ENCODE results near the gene TRANK1. TPM values are rescaled to one million over a fixed set of nuclear protein-coding genes. Genes with fewer than 3 reads are reported as not detected.

The TRANK1 gene
- total RNA-seq, 4 donors from 2014 or later: 2.1 to 4.6 (median 2.4) TPM

DNA sequence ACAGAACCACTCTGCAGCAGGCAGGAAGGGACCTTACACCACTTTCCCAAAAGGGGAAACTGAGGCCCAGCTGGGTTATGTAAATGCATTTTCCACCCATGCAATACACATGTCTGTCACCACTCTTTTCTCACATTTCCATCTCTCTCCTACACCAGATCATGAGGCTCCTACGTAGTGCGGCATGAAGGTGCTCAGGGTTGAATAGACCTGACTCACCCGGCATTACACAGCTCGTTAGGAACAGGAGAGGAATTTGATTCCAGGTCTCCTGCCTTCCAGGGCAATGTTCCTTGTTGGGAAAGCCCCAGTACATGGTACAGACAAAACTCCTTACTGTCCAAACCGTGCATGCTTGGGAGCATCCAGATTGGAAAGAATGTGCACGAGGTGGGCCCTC lies 118.6 kb downstream of the TRANK1 start:
- no peaks in the 10 kb centered on the region for H3K36me3 ChIP-seq
- ATAC-seq (no peak), DNase-seq (no peak)
- no peaks in the 10 kb centered on the region for H3K27me3 ChIP-seq
- intact Hi-C loops (cut with DNase I; ENCODE audit: low total_unique reads) (no loop called here), in situ Hi-C loops (cut with MboI; ENCODE audit: low sequenced_read_pairs in 4 of 4) (no loop called here)
- H3K4me1 ChIP-seq: no peaks in the 10 kb centered on the region
- no peak overlapping the region for H3K27ac ChIP-seq
- TF ChIP-seq CTCF (IDR thresholded peaks at IDR 0.05 in 4 of 5, conservative IDR thresholded peaks at IDR 0.05 in 1 of 5): no peak
- TF ChIP-seq POLR2A (IDR thresholded peaks at IDR 0.05): no peak
- no peaks in the 10 kb centered on the region for H3K9me3 ChIP-seq
- no peak overlapping the region for H3K4me3 ChIP-seq

GRCh38 chr3:36824443-36824842 lies 120.4 kb downstream of the TRANK1 start:
- TF ChIP-seq POLR2A (IDR thresholded peaks at IDR 0.05): no peak
- TF ChIP-seq CTCF (IDR thresholded peaks at IDR 0.05 in 4 of 5, conservative IDR thresholded peaks at IDR 0.05 in 1 of 5): no peak
- H3K36me3 ChIP-seq: no peaks in the 10 kb centered on the region
- no peaks in the 10 kb centered on the region for H3K27me3 ChIP-seq
- no peaks in the 10 kb centered on the region for H3K9me3 ChIP-seq
- intact Hi-C loops (cut with DNase I; ENCODE audit: low total_unique reads): no loop called here
- DNase-seq: no peak
- no peak for ATAC-seq
- no peak overlapping the region for H3K27ac ChIP-seq
- H3K4me1 ChIP-seq: no peaks in the 10 kb centered on the region
- no peak overlapping the region for H3K4me3 ChIP-seq
- in situ Hi-C loops (cut with MboI; ENCODE audit: low sequenced_read_pairs in 4 of 4): no loop called here

DNA sequence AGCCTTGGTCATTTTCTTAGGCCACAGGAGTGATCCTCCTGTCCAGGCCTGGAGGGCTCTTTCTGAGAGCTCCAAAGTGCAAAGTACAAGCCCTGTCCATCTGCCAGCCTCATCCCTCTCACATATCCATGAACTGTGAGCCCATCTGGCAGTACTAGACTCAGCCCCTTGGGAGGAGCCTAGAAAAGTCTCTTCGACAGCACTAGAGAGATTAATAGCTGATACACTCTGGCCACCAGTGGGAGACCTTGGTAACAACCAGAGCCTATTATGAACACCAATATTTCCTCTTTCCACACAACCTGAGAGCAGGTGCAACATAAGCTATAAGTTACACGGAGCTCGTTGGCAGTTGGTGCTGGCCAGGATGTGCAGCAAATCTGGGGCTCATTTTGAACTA lies 121.0 kb downstream of the TRANK1 start:
- Histone ChIP-seq H3K27ac (no peak overlapping the region), H3K9me3 (no peaks in the 10 kb centered on the region), H3K4me1 (no peaks in the 10 kb centered on the region), H3K36me3 (no peaks in the 10 kb centered on the region), H3K27me3 (no peaks in the 10 kb centered on the region), H3K4me3 (no peak overlapping the region)
- DNase-seq (no peak), ATAC-seq (no peak)
- in situ Hi-C loops (cut with MboI; ENCODE audit: low sequenced_read_pairs in 4 of 4): no loop called here
- intact Hi-C loops (cut with DNase I; ENCODE audit: low total_unique reads): no loop called here
- TF ChIP-seq CTCF (IDR thresholded peaks at IDR 0.05 in 4 of 5, conservative IDR thresholded peaks at IDR 0.05 in 1 of 5) (no peak), POLR2A (IDR thresholded peaks at IDR 0.05) (no peak)

- in situ Hi-C loops (cut with MboI; ENCODE audit: low sequenced_read_pairs in 4 of 4): no loop called here
- no peak for DNase-seq
- Histone ChIP-seq H3K4me1 (no peaks in the 10 kb centered on the region), H3K27ac (no peak overlapping the region), H3K9me3 (no peaks in the 10 kb centered on the region), H3K4me3 (no peak overlapping the region), H3K36me3 (no peaks in the 10 kb centered on the region), H3K27me3 (no peaks in the 10 kb centered on the region)
- TF ChIP-seq CTCF (IDR thresholded peaks at IDR 0.05 in 4 of 5, conservative IDR thresholded peaks at IDR 0.05 in 1 of 5) (no peak), POLR2A (IDR thresholded peaks at IDR 0.05) (no peak)
- intact Hi-C loops (cut with DNase I; ENCODE audit: low total_unique reads): no loop called here
- ATAC-seq: no peak
Observed at GRCh38 chr3:36820083-36820482, 124.8 kb downstream of the TRANK1 start.

DNA sequence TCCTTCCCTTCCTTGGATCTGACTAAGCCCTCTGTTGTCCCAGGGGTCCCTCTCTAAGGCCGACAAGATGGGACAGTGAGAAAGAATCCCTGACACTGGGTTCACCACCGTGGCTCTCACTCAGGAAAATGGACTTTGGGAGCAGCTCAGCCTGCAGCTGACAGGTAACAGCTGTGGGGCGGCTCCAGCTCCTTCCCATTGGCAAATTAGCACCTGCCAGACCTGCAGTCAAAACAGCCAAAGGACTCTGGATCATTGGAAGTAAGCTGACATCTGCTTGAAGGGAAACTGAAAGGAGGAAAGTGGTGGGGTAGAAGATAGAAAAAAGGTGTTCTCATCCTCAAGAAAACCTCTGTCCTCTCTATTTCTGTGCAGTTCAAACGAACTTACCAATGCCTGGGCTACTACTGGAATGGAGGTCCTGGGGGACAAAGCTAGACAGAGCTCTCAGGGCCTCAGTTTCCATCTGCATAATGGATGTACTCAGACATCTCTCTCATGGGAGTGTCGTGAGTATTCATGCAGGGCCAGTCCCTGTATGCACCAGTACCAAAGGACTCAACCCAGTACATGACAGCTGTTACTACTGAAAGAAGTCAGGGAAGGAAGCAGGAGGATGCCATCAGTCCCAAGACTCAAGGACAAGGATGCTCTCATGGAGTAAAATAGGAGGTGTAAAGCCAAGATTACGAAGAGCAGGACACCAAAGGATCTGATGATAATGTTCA lies 126.9 kb downstream of the TRANK1 start:
- H3K27me3 ChIP-seq: no peaks in the 10 kb centered on the region
- TF ChIP-seq CTCF (IDR thresholded peaks at IDR 0.05 in 4 of 5, conservative IDR thresholded peaks at IDR 0.05 in 1 of 5) (no peak), POLR2A (IDR thresholded peaks at IDR 0.05) (no peak)

More for the DNA sequence above, 126.9 kb downstream of the TRANK1 start:
- H3K9me3 ChIP-seq: no peaks in the 10 kb centered on the region
- H3K27ac ChIP-seq: no peak overlapping the region
- DNase-seq: no peak
- intact Hi-C loops (cut with DNase I; ENCODE audit: low total_unique reads) (no loop called here), in situ Hi-C loops (cut with MboI; ENCODE audit: low sequenced_read_pairs in 4 of 4) (no loop called here)
- H3K4me3 ChIP-seq: no peak overlapping the region
- no peak for ATAC-seq
- H3K36me3 ChIP-seq: no peaks in the 10 kb centered on the region
- no peaks in the 10 kb centered on the region for H3K4me1 ChIP-seq
